GM19467 (cell line): ENCODE results near the gene RHO.
A peak's percentile ranks its signal among the peaks of the same experiment; 100 is the strongest.
"Not testable (repeated sequence)": the region's sequence is repeated elsewhere in the genome, so short reads cannot be mapped to it uniquely, and the experiment has no call there.

ENCODE experiments used
- ATAC-seq: cut with Tn5 transposase; IDR thresholded peaks from one replicate; pipeline ENCODE4 v1.9.1; 2021; ENCODE audit warnings: mild to moderate bottlenecking, moderate library complexity; ENCODE audit not compliant: unreplicated experiment

The RHO gene

DNA sequence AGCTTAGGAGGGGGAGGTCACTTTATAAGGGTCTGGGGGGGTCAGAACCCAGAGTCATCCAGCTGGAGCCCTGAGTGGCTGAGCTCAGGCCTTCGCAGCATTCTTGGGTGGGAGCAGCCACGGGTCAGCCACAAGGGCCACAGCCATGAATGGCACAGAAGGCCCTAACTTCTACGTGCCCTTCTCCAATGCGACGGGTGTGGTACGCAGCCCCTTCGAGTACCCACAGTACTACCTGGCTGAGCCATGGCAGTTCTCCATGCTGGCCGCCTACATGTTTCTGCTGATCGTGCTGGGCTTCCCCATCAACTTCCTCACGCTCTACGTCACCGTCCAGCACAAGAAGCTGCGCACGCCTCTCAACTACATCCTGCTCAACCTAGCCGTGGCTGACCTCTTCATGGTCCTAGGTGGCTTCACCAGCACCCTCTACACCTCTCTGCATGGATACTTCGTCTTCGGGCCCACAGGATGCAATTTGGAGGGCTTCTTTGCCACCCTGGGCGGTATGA is at the start of gene RHO:
Gene RHO (plus strand): TSS at position 51 of the 512 bp plus-strand sequence. CDS start 95 bp downstream, at position 146.
- no peak for ATAC-seq

DNA sequence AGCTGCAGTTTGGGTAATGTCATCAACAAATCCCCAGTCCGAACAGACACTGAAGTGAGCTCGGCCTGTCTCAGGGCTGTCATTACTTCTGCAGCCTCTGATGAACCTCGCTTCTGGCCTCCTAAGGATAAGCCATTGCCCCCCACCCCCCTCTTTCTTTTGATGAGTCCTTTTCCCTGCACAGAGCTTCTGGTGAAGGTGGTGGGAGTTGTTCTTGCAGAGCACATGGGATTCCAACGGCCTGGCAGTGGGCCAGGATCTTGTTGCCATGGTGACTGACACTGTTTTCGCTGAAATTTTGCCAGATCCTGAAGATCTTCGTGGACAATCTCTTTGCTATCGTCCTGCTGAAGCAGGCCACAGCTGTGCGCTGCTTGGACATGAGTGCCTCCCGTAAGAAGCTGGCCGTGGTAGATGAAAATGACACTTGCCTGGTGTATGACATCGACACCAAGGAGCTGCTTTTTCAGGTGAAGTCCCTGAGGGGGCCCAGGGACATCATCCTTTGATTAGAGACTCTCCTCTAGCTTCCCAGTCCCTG is 47.1 kb upstream of the RHO start:
- ATAC-seq = not testable (repeated sequence)

DNA sequence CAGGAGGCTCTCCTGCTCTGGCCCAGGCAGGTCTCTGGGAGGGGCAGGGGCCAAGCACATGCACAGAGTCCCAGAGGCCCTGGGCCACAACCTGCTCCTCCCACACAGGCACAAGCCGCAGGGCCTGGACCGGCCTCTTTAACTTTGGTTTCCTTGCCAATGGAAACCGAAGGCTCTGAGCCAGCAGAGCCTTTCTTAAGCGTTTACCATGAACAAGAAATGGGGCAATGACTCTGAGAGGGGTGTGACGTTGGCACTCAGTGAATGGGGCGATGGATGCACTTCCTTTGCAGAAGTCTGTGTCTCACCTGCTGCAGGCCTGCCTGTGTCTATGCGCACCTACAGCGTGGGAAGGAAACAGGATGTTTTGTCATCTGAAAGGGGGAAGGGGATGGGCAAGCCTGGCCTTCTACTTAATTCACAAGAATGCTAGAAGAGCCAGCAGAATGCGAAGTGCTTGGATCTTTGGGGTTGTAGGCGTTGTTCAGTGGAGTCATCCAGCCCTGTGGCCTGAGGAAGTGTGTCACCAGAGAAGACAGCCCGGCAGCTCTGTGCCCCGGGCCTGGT is 46.6 kb upstream of the RHO start:
- ATAC-seq = no peak

DNA sequence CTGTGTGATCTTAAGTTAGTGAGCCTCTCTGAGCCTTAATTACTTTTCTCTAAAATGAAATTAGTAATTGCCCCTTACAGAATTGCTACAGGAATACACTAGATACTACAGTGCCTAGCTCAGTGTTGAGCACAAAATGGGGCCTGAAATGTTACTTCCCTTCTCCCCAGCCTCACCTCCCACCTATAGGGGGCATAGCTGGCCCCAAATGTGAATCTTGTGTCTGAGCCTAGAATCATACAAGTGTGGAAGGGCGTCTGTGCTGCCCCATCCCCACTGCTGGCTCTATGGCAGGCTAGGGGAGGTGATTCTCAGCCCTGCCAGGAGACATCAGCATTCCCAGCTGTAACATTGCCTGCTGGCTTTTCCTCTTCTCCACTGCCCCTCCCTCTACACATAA is 45.7 kb upstream of the RHO start:
- ATAC-seq = no peak

DNA sequence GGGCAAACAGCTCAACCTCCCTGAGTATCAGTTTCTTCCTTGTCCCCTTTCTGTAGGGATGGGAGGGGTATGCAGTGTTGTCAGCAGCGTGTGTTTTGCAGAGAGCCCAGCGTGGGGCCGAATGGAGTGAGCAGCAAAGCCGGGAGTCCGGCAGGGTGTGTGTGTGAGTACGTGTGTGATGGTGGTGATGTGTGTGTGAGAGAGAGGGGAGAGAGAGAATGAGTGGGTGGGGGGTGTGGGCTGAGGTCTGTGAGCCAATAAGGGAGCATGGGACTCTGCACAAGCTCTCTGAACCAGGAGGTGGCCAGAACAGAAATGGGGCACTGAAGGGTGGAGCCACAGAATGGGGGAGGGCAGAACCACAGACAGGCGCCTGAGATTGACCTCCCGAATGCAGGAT is 44.6 kb upstream of the RHO start:
- ATAC-seq = no peak

DNA sequence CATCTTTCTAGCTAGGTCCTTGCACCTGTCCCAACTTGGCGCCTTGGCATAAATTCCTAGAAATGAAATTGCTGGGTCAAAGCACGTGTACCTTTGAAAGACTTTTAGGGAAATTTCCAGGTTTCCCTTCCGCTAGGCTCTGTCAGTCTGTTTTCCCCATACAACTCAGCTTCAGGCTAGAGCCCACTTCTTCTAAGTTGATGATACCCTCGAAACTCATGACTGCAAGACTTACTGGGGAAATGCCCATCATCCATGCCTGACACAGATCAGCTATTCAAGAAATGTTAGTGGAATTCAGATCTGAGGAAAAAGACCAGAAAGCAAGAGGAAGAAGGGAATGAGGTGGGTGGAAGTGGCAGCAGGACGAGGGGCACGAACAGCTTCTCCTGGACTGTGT is 43.3 kb upstream of the RHO start:
- not testable (repeated sequence) for ATAC-seq

DNA sequence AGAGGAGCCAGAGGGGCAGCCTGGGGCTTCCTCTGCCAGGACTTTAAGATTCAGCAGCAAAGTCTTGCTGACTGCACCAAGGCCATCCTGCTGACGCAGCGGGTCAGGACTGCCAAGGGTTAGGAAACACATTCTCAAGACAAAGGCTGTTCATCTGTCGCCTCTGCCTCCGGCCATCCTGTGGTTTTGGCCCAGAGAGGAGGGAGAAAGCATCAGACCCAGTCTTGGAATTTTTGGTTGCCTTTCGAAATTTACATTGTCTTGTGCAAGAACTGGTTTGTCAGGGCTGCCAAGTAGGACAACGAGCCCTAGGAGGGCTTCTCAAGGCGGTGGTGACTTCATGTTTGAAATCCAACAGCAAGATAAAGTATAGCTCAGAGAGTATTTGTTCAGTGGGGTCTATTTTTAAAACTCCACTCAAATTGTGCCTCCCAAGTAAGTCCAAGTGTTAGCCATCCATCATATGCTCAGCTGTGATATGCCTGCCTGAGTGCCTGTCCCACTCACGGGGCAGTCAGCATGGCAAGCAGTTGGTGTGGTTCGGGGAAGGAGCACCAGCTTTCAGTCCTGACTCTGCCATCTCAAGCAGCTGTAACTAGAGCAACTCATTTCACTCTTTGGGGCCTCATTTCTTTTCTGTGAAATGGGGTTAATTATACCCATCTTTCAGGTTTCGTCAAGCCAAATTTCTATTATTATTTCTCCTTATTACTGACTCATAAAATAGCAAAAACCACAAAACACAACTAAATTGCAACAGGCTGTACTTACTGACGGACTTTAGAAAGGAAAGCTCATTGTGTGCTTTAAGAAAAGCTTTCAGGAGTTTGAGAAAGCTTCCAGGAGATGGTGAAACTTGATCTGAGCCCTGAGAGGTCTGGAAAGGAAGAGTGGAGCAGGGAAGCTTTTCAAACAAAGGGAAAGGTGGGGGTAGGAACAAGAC is 42.4 kb upstream of the RHO start:
- no peak for ATAC-seq

DNA sequence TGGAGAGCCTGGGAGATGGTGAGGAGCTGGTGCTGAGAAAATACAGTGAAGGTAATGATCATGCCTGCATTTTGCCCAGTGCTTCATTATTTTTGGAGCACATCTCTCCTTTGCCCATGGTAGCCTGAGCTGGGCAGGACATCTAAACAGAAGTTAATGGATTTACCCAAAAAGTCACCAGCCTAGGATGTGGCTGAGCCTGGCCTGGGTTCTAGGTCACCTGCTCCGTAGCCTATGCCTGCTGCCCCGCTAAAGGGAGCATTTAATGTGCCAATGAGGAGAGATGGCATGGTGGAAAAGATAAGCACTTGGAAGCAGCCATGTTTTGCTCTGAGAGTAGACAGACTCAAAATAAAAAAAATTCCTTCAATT is 41.8 kb upstream of the RHO start:
- ATAC-seq = no peak

DNA sequence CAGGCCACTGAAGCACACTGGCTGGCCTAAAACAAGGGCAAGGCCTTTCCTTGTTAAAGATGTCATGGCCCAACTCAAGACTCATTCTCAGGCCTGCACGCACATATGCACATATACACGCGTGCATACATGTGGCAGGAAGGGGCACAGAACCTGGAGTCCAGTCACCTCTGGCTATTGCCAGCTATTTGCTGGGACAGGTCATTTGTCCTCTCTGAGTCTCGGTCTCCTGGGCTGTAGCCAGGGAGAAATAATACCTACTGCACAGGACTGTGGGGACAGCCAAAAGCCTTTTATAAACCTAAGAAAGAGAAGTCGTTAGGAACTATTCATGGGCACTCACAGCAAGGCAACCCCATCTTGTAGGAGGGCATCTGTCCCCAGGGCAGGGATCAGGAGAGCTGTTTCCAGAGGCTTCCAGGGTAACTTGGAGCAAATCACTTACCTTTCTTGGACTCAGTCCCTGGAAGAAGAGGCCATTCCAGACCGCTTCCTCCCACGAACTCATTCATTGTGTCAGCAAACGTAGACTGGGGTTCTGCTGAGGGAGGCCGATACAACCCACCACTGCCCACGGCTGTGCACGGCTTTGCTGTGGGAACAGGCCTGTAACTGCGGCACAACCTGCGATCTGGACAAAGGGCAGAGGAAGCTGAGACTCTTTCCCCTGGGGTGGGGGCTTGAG is 41.1 kb upstream of the RHO start:
- no peak for ATAC-seq

DNA sequence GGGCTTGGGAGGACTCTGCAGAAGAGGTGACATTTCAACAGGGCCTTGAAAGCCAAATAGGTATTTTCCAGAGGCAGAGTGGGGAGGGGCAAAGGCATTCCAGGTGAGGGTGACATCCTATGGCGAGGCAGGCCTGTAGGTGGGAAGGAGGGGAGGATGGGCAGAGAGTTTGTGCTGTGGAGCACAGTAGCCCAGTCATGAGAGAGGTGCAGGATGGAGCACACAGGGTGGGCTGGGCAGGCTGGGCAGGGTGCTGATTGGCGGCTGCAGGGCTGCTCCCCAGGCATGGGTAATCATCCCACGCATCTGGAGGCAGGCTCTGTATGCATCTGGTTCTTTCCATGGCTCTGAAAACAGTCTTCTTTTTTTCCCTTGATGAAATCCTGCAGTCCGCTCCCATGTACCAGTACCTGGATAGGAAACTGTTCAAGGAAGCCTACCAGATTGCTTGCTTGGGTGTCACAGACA is 40.5 kb upstream of the RHO start:
- not testable (repeated sequence) for ATAC-seq

DNA sequence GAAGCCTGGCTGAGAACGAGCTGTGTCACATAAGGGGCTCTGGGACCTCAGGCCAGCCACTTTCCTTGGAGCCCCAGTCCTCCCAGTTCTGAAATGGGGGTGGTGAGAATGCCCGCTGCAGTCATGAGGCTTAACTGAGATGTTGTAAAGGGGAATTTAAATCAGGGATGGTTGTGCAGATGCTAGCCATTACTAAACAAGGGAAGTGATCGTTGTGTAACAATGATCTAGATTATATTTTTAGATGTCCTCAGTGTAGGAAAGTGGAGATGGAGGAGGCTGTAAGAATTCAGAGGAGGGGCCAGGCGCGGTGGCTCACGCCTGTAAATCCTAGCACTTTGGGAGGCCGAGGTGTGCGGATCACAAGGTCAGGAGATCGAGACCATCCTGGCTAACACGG is 39.2 kb upstream of the RHO start:
- not testable (repeated sequence) for ATAC-seq

DNA sequence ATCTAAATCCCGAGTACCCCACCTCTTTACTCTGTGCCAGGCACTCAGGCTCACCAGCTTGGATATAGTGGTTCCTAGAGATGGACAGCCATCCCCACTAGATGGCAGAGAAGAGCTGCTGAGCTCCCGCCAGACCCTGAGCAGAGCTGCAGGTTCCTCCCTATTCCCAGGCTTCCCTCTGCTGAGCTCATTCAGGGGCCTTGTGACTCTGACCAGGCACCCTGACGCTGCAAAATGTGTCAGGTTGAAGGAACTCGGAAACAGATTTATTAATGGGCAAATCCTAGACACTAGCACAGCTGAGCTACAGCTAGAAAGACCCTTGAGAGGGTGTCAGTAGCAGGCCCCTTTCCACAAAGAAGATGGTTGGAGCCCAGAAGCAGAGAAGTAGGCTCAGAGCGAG is 38.2 kb upstream of the RHO start:
- ATAC-seq = peak; percentile 66

DNA sequence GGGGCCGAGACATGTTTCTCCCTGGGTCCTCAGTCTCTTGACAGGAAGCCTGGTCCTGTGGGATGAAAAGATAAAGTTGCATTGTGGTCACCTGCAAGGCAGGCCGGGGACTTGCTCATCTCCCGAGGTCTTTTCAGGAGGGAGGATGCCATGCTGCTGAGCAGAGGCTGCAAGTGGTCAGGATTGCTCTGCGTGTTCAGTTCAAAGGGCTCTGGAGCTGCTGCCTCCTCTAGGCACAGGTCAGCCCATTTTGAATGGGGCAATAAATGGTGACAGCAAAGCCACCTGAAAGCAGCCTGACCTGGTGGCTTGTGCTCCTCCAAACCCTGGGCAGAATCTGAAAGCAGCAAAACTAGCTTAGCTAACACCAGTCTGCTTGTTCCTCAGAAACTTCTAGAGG is 37.4 kb upstream of the RHO start:
- ATAC-seq = not testable (repeated sequence)

DNA sequence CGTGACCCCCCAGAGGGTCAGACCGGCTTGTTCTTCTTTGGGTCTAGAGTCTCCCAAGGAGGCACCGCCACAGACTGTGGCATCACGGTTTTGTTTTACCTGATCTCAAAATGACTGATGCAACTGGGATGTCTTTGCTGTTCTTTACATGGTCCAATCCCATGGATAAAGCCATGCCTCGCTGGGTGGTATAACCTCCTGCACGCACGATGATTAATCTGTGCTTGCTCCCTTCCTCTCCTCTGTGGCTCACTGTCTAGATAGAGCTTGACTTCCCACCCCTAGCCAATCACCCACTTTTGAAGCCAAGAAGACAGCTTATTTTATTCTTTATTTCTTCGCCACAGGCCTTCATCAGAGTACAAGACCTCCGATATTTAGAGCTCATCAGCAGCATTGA is 36.6 kb upstream of the RHO start:
- no peak for ATAC-seq

DNA sequence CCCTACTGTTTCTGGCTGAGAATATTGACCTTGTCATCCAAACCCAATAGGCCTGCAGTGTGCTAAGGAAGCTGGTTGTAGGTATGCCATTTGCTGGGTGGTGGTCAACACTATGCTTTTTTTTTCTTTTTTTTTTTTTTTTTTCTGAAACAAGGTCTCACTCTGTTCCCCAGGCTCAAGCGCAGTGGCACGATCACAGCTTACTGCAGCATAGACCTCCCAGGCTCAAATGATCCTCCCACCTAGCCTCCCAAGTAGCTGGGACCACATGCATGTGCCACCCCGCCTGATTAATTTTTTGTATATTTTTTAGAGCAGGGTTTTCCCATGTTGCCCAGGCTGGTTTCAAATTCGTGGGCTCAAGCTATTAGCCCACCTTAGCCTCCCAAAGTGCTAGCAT is 35.7 kb upstream of the RHO start:
- no peak for ATAC-seq

DNA sequence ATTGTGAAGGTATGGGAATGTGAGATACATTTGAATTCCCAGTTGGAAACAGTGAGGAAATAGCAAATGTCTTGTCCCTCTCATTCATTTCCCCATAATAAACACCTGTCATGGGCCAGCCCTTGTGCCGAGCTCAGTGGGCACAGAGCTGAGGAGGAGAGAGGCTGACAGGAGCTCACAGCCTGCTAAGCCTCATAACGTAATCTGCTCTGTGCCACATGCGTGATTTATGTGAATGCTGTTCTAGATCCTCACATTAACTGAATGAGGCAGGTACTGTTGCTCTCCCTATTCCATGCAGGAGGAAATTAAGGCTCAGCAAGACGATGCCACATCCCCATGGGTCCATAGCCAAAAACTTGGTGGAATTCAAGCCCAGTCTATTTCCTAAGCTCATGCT is 35.2 kb upstream of the RHO start:
- no peak for ATAC-seq

DNA sequence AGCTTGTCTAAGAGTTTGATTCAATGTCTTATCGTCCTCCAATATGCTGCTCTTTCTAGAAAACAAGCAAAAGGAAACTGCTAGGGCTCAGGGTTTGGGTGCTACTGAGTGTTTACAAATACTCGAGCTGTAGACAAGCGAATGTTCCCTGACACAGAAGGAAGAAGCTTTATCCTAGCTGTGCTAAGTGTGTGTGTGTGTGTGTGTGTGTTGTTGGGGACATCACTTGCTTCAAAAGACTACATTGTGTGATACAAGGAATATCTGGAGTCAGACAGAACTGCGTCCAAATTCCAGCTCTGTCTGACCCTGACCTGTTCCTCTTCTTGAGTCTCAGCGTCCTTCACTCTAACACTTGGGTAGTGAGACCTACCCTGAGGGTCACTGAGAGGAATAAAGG is 33.9 kb upstream of the RHO start:
- not testable (repeated sequence) for ATAC-seq

DNA sequence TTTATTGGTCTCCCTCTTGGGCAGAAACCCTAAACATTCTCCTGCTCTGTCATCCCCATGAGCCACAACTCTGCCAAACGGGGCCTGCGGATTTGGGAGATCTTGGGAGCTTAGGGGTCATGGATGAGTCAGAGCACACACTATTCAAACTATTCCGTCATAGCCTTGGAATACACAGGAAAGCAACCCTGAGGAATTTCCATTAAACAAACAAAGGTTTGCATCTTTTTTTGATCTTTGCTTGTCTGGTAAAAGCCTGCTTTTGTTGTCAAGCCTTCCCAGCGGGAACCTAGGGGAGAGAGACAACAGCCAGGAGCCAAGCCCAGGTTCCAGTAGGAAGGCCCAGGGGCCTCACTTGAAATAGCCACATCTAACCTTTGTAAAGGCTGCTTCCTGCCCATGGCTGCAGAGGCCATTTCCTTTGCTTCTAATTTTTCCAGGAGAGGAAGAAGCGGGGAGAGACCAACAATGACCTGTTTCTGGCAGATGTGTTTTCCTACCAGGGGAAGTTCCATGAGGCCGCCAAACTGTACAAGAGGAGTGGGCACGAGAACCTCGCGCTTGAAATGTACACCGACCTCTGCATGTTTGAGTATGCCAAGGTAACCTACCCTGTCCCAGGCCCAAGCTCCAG is 33.3 kb upstream of the RHO start:
- ATAC-seq = not testable (repeated sequence)

DNA sequence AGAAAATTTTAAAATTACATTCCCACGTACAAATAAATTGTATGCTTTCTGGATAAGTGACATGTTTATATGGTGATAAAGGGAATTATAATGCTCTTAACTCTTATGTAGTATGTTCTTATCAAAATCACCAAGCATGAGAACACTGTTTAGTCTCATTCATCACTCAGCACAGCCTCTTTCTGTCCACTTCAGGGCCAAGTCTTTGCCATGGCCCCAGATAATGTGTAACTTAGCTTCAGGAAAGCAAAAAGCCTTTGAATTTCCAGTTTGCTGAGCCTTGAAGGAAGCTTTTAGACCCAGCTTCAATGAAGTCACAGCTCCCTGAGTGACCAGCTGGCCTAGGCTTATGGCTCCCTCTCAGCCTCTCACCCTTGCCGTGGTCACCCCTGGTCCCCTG is 30.6 kb upstream of the RHO start:
- ATAC-seq = not testable (repeated sequence)

DNA sequence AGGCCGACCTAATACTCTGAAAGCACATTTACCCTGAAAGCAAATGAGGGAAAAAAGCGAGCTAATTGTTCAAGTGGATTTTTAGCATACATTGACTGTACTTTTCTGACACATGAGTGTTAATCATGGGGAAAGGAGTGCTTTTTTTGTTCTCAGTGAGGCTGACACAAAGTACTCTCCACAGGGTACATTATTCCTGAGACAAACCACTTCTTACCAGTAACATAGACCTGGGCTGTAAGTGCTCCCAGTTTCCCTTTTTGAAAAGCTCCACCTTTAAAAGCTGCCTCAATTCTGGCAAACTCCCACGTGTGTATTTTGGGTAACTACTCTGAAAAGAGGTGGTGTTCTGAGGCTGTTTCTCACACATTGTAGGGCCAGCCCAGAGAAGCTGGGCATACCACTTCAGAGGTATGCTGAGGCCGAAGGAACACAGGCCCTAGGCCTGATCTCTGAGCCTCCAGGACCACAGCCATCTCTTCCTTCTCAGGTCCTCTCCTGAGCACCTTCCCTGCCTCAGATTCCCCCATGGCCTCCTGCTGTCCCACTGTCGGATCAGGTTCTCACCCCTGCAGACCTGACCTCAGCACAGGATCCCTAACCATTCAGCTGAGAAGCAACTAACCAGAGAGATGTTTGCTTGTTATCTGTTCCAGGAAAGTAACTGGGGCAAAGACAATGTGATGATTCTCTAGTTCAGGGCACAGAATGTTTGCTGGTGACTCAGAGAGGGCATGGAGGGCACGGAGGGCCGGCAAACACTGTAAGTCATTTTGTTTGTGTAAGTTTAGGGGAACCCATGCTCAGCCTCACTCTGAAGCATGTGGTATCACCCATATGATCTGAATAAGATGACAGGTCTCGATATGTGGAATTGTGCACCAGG is 29.6 kb upstream of the RHO start:
- not testable (repeated sequence) for ATAC-seq
